ENCODE measurements around the gene PFKFB4.

Gene PFKFB4

DNA sequence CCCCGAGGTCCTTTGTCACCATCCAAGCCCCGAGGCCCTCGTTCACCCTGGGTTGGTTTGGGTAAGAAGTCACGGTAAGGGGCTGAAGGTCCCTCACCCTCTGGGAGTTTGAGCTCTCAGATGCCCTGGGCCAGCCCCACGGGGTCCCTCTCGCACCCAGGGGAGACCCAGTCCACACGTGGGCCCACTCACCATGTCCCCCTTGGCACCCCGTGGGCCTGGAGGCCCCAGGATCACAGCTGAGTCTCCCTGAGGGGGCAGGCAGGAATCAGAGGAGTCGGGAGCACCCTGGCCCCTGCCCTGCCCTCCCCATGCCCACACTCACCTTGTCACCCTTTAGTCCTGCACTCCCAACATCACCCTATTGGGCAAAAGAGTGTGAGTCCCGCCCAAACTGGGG, 12.8 kb upstream of the PFKFB4 start:
- H3K4me3 ChIP-seq (ENCODE audit: low read depth, low read length, poor library complexity, severe bottlenecking): no peak overlapping the region
- H3K27me3 ChIP-seq (ENCODE audit: insufficient read depth, low read length): 0 out of 2 replicates have a peak, but pooled peaks cover 6% of the 10 kb centered on the region
- H3K4me2 ChIP-seq (ENCODE audit: low read length): no peak overlapping the region
- no peaks in the 10 kb centered on the region for H3F3A ChIP-seq (ENCODE audit: insufficient read depth, low read length)
- no peak overlapping the region for H3K27ac ChIP-seq (ENCODE audit: low read depth, low read length, poor library complexity, severe bottlenecking)
- no peak overlapping the region for H2AFZ ChIP-seq (ENCODE audit: low read length)
- H3K79me2 ChIP-seq (ENCODE audit: insufficient read depth, low read length): no peaks in the 10 kb centered on the region
- H3K9me3 ChIP-seq (ENCODE audit: low read length): no peaks in the 10 kb centered on the region
- no peaks in the 10 kb centered on the region for H3K4me1 ChIP-seq (ENCODE audit: insufficient read depth, low read length, severe bottlenecking)
- TF ChIP-seq, protein P1, sequence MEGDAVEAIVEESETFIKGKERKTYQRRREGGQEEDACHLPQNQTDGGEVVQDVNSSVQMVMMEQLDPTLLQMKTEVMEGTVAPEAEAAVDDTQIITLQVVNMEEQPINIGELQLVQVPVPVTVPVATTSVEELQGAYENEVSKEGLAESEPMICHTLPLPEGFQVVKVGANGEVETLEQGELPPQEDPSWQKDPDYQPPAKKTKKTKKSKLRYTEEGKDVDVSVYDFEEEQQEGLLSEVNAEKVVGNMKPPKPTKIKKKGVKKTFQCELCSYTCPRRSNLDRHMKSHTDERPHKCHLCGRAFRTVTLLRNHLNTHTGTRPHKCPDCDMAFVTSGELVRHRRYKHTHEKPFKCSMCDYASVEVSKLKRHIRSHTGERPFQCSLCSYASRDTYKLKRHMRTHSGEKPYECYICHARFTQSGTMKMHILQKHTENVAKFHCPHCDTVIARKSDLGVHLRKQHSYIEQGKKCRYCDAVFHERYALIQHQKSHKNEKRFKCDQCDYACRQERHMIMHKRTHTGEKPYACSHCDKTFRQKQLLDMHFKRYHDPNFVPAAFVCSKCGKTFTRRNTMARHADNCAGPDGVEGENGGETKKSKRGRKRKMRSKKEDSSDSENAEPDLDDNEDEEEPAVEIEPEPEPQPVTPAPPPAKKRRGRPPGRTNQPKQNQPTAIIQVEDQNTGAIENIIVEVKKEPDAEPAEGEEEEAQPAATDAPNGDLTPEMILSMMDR (IDR thresholded peaks at IDR 0.05; ENCODE audit: low read length): no peak
- no peak for TF ChIP-seq EZH2 (IDR thresholded peaks at IDR 0.05; ENCODE audit: borderline replicate concordance, low read length)
- H3K36me3 ChIP-seq (ENCODE audit: insufficient read depth, low read length): no peaks in the 10 kb centered on the region
- no peak overlapping the region for H3K9ac ChIP-seq (ENCODE audit: low read length)
- no peaks in the 10 kb centered on the region for H3K9me2 ChIP-seq (ENCODE audit: low read depth, low read length)
- H4K20me1 ChIP-seq (ENCODE audit: insufficient read depth, low read length): no peaks in the 10 kb centered on the region

DNA sequence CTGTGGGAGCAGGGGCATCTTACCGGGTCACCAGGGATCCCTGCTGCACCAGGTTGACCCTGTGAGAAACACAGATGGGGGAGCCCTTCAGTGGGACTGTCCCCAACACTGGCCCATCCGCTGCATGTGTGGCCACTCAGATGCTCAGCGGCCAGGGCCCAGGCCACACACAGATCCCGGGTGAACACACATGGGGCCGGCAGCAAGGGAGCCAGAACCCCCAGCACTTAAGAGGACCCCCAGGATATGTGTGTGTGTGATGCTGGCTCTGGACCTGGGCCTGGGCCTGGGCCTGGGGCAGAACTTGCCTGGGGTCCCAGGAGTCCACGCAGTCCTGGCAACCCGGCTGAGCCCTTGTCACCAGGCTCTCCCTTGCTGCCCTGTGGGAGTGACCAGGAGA, 11.9 kb upstream of the PFKFB4 start:
- Histone ChIP-seq H3K79me2 (ENCODE audit: insufficient read depth, low read length) (no peaks in the 10 kb centered on the region), H3K4me2 (ENCODE audit: low read length) (no peak overlapping the region), H3K9me2 (ENCODE audit: low read depth, low read length) (no peaks in the 10 kb centered on the region), H4K20me1 (ENCODE audit: insufficient read depth, low read length) (no peaks in the 10 kb centered on the region), H3F3A (ENCODE audit: insufficient read depth, low read length) (no peaks in the 10 kb centered on the region), H3K36me3 (ENCODE audit: insufficient read depth, low read length) (no peaks in the 10 kb centered on the region), H3K27ac (ENCODE audit: low read depth, low read length, poor library complexity, severe bottlenecking) (no peak overlapping the region), H3K27me3 (ENCODE audit: insufficient read depth, low read length) (0 out of 2 replicates have a peak, but pooled peaks cover 6% of the 10 kb centered on the region), H3K4me3 (ENCODE audit: low read depth, low read length, poor library complexity, severe bottlenecking) (no peak overlapping the region), H3K9me3 (ENCODE audit: low read length) (no peaks in the 10 kb centered on the region), H2AFZ (ENCODE audit: low read length) (no peak overlapping the region), H3K9ac (ENCODE audit: low read length) (no peak overlapping the region), H3K4me1 (ENCODE audit: insufficient read depth, low read length, severe bottlenecking) (no peaks in the 10 kb centered on the region)
- no peak for TF ChIP-seq EZH2 (IDR thresholded peaks at IDR 0.05; ENCODE audit: borderline replicate concordance, low read length)
- TF ChIP-seq, protein P1 (IDR thresholded peaks at IDR 0.05; ENCODE audit: low read length): no peak

DNA sequence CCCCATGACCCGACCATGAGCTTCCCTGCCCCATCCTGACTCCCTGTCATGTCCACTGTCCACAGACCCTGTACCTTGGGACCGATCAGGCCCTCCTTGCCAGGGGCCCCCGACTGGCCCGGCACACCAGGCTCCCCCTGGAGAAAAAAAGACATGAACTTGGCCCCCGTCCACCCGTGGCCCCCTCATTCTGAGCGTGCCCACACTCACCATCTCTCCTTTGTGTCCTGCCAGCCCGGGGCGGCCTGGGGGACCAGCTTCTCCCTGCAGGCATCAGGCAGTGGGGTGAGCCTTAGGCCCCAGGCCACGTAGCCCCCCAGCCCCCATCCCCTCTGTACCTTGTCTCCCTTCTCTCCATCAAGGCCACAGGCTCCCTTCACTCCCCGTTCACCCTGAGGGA, 10.9 kb upstream of the PFKFB4 start:
- Histone ChIP-seq H3K9ac (ENCODE audit: low read length) (no peak overlapping the region), H3K4me1 (ENCODE audit: insufficient read depth, low read length, severe bottlenecking) (no peaks in the 10 kb centered on the region), H2AFZ (ENCODE audit: low read length) (no peak overlapping the region), H3K9me3 (ENCODE audit: low read length) (no peaks in the 10 kb centered on the region), H3K79me2 (ENCODE audit: insufficient read depth, low read length) (no peaks in the 10 kb centered on the region), H3F3A (ENCODE audit: insufficient read depth, low read length) (no peaks in the 10 kb centered on the region), H3K27ac (ENCODE audit: low read depth, low read length, poor library complexity, severe bottlenecking) (no peak overlapping the region), H3K4me2 (ENCODE audit: low read length) (no peak overlapping the region), H3K36me3 (ENCODE audit: insufficient read depth, low read length) (no peaks in the 10 kb centered on the region), H3K4me3 (ENCODE audit: low read depth, low read length, poor library complexity, severe bottlenecking) (no peak overlapping the region), H3K9me2 (ENCODE audit: low read depth, low read length) (no peaks in the 10 kb centered on the region), H3K27me3 (ENCODE audit: insufficient read depth, low read length) (peaks cover 6% of the 10 kb centered on the region; the same call in 1 of the 2 replicates), H4K20me1 (ENCODE audit: insufficient read depth, low read length) (no peaks in the 10 kb centered on the region)
- TF ChIP-seq, protein P1 (IDR thresholded peaks at IDR 0.05; ENCODE audit: low read length): no peak
- no peak for TF ChIP-seq EZH2 (IDR thresholded peaks at IDR 0.05; ENCODE audit: borderline replicate concordance, low read length)

All from OCI-LY1 (cell line).